ENCODE measurements around the gene MAD1L1. TPM values are rescaled to one million over a fixed set of nuclear protein-coding genes. Genes with fewer than 3 reads are reported as not detected.

Gene MAD1L1
- total and polyA plus RNA-seq, 2 of the 4 experiments (the other 2 are of a cell fraction) = 29.0 to 40.9 TPM

- DNase-seq (no peak), ATAC-seq (ENCODE audit: low read depth) (no peak)
- Histone ChIP-seq H3K27ac (ENCODE audit: insufficient read depth, low read length) (no peak overlapping the region), H3K9me3 (ENCODE audit: control insufficient read depth, insufficient read depth, low read length) (no peaks in the 10 kb centered on the region), H2AK5ac (ENCODE audit: low read depth, low read length) (peak overlapping the region; percentile 16; the same call in 1 of the 2 replicates), H3K9ac (ENCODE audit: low read depth, low read length) (no peak overlapping the region), H3K18ac (ENCODE audit: low read depth, low read length) (no peak overlapping the region), H3K27me3 (ENCODE audit: control insufficient read depth, insufficient read depth, low read length) (no peaks in the 10 kb centered on the region), H3K56ac (ENCODE audit: extremely low read depth, insufficient read depth, low read length) (no peak overlapping the region), H3K4me1 (ENCODE audit: control insufficient read depth, insufficient read depth, low read length) (peaks cover 10% of the 10 kb centered on the region), H2BK5ac (ENCODE audit: low read depth, low read length, poor library complexity, severe bottlenecking) (no peak overlapping the region), H3K79me1 (ENCODE audit: low read depth in 1 of 2, low read length in 2 of 2) (no peaks in the 10 kb centered on the region; a peak in 1 of 4 replicates), H2BK20ac (ENCODE audit: low read depth, low read length) (no peak overlapping the region), H3K36me3 (ENCODE audit: control insufficient read depth, insufficient read depth, low read length) (peaks cover 7% of the 10 kb centered on the region; the same call in 1 of the 2 replicates), H4K5ac (ENCODE audit: low read depth, low read length) (no peak overlapping the region), H4K20me1 (ENCODE audit: insufficient read depth, low read length) (peaks cover 4% of the 10 kb centered on the region; the same call in 1 of the 2 replicates), H3K9me1 (ENCODE audit: insufficient read depth, low read length) (peaks cover 9% of the 10 kb centered on the region), H3K4me2 (ENCODE audit: low read depth, low read length) (no peak overlapping the region), H2BK15ac (ENCODE audit: low read depth, low read length) (no peak overlapping the region), H4K91ac (ENCODE audit: insufficient read depth, low read depth, low read length) (no peak overlapping the region), H4K8ac (ENCODE audit: low read depth in 2 of 2, low read length in 2 of 2) (no peak overlapping the region), H3K4ac (ENCODE audit: low read depth, low read length) (no peak overlapping the region), H2BK120ac (ENCODE audit: low read depth, low read length) (no peak overlapping the region), H3K14ac (replicated peaks; ENCODE audit: low read depth, low read length) (no peak overlapping the region), H2AK9ac (replicated peaks; ENCODE audit: low read depth, low read length, poor library complexity) (no peak overlapping the region), H2AFZ (replicated peaks; ENCODE audit: low read length, poor library complexity) (peak overlapping the region; percentile 3), H3K4me3 (ENCODE audit: insufficient read depth, low read depth, low read length) (no peak overlapping the region), H3K23ac (ENCODE audit: low read depth, low read length) (no peak overlapping the region)
- dilution Hi-C loops (cut with HindIII; ENCODE audit: low sequenced_read_pairs, unreplicated experiment) = no loop called here
- CTCF ChIA-PET = no interaction called here
- TF ChIP-seq BHLHE40 (IDR thresholded peaks at IDR 0.05; ENCODE audit: low read depth, low read length) (no peak), USF2 (IDR thresholded peaks at IDR 0.05; ENCODE audit: low read depth, low read length) (no peak), MAZ (IDR thresholded peaks at IDR 0.05; ENCODE audit: borderline replicate concordance, low read depth, low read length) (no peak), RCOR1 (IDR thresholded peaks at IDR 0.05; ENCODE audit: insufficient replicate concordance, low read length) (no peak), RAD21 (IDR thresholded peaks at IDR 0.05; ENCODE audit: low read length) (no peak), POLR2A (IDR thresholded peaks at IDR 0.05; ENCODE audit: low read depth, low read length) (no peak), SMC3 (IDR thresholded peaks at IDR 0.05; ENCODE audit: low read depth, low read length) (no peak), RFX5 (IDR thresholded peaks at IDR 0.05; ENCODE audit: low read depth, low read length) (no peak), NFE2L2 (IDR thresholded peaks at IDR 0.05; ENCODE audit: low read depth, low read length) (no peak), MXI1 (IDR thresholded peaks at IDR 0.05; ENCODE audit: borderline replicate concordance, low read depth, low read length) (no peak), CHD1 (IDR thresholded peaks at IDR 0.05; ENCODE audit: low read depth, low read length) (no peak), CTCF (conservative IDR thresholded peaks at IDR 0.05; ENCODE audit: low read depth, low read length) (no peak), MAFK (IDR thresholded peaks at IDR 0.05; ENCODE audit: low read depth, low read length) (no peak), CEBPB (IDR thresholded peaks at IDR 0.05; ENCODE audit: low read depth, low read length) (no peak), ELK1 (IDR thresholded peaks at IDR 0.05; ENCODE audit: borderline replicate concordance, low read depth, low read length) (no peak)
- POLR2A ChIA-PET (ENCODE audit: unreplicated experiment) = no interaction called here
- BruUV-seq (replicated peaks) = no TSS peak
- in situ Hi-C loops (cut with MboI; ENCODE audit: low sequenced_read_pairs) = no loop called here
- WGBS, 2 experiments (ENCODE audit: extremely low coverage in 2 of 2, insufficient read length in 1 of 2) = 100% methylated on average over 1 of the region's 13 CpGs; no CpG with 5 or more reads in 1 of the 2 experiments
- intact Hi-C loops (cut with micrococcal nuclease) = no loop called here
These were observed 331.9 kb downstream of the MAD1L1 start for GRCh38 chr7:1900847-1901246.
